ENCODE results near the gene ALOXE3.
A peak's percentile ranks its signal among the peaks of the same experiment; 100 is the strongest.

The ALOXE3 gene

DNA sequence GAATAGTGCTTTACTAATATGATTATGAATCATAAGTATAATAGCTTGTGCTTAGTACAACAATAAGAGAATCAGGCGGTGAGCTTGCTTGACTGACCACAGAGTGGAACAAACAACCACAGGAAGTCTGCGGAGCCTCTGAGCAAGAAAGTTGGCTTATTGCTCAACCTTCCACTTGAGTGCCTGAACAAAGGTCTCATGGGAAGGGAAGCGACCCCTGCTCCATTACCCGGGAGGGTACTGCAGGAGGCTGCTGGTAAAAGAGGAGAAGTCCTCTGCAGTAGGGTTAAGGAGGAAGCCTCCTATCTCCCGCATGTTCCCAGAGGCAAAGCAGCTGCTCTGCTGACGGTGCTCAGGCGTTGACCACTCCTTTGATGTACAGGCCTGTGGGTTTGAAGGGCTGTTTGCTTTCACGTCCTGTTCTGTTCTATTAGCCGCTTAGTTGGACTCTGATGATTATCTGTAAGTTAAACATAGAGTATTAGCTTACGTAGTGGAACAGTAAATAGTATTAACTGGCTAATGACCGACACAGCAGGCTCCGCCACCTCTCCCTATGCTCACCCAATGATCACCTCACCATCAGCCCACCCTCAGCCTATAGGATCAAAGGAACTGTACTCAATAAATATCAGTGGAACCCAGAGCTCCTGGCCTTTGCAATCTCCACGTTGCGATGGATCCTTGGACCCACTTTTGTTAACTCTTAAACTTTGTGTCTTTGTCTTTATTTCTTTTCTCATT, 61.9 kb downstream of the ALOXE3 start:
- TF ChIP-seq, protein P1, sequence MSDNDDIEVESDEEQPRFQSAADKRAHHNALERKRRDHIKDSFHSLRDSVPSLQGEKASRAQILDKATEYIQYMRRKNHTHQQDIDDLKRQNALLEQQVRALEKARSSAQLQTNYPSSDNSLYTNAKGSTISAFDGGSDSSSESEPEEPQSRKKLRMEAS (IDR thresholded peaks at IDR 0.05), result no peak
- TF ChIP-seq CEBPB (IDR thresholded peaks at IDR 0.05), result peak; percentile 67; the same call in 1 of the 2 replicates

- TF ChIP-seq, protein P1 (IDR thresholded peaks at IDR 0.05), result no peak
- TF ChIP-seq EP300 (IDR thresholded peaks at IDR 0.05; ENCODE audit: borderline replicate concordance) (no peak), FOXM1 (IDR thresholded peaks at IDR 0.05; ENCODE audit: borderline replicate concordance, low read depth) (no peak), ZBTB7A (IDR thresholded peaks at IDR 0.05; ENCODE audit: low read depth) (no peak), TAF1 (IDR thresholded peaks at IDR 0.05; ENCODE audit: low read depth) (no peak), YY1 (IDR thresholded peaks at IDR 0.05; ENCODE audit: low read depth) (no peak)
Measured at GRCh38 chr17:8055851-8056231, 62.5 kb downstream of the ALOXE3 start.

GRCh38 chr17:8053600-8053999, 64.7 kb downstream of the ALOXE3 start:
- no peak for TF ChIP-seq CEBPB (IDR thresholded peaks at IDR 0.05)
- no peak for TF ChIP-seq REST (IDR thresholded peaks at IDR 0.05; ENCODE audit: low read depth)
- no peak for TF ChIP-seq TEAD4 (IDR thresholded peaks at IDR 0.05)
- TF ChIP-seq RAD21 (IDR thresholded peaks at IDR 0.05; ENCODE audit: low read depth), result no peak
- TF ChIP-seq, protein P1 (IDR thresholded peaks at IDR 0.05), result no peak
- no peak for TF ChIP-seq NFIC (IDR thresholded peaks at IDR 0.05)

- TF ChIP-seq FOXM1 (IDR thresholded peaks at IDR 0.05; ENCODE audit: borderline replicate concordance, low read depth) (no peak), TCF12 (IDR thresholded peaks at IDR 0.05; ENCODE audit: low read depth) (no peak), CEBPB (IDR thresholded peaks at IDR 0.05) (no peak), YY1 (IDR thresholded peaks at IDR 0.05; ENCODE audit: low read depth) (no peak), TAF1 (IDR thresholded peaks at IDR 0.05; ENCODE audit: low read depth) (no peak), REST (IDR thresholded peaks at IDR 0.05; ENCODE audit: low read depth) (no peak), TEAD4 (IDR thresholded peaks at IDR 0.05) (no peak), EP300 (IDR thresholded peaks at IDR 0.05; ENCODE audit: borderline replicate concordance) (no peak), NFIC (IDR thresholded peaks at IDR 0.05) (no peak), ZBTB7A (IDR thresholded peaks at IDR 0.05; ENCODE audit: low read depth) (no peak), RAD21 (IDR thresholded peaks at IDR 0.05; ENCODE audit: low read depth) (no peak), EGR1 (IDR thresholded peaks at IDR 0.05) (no peak), CREB1 (IDR thresholded peaks at IDR 0.05; ENCODE audit: low read depth) (no peak)
- TF ChIP-seq, protein P2, sequence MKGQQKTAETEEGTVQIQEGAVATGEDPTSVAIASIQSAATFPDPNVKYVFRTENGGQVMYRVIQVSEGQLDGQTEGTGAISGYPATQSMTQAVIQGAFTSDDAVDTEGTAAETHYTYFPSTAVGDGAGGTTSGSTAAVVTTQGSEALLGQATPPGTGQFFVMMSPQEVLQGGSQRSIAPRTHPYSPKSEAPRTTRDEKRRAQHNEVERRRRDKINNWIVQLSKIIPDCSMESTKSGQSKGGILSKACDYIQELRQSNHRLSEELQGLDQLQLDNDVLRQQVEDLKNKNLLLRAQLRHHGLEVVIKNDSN (IDR thresholded peaks at IDR 0.05), result no peak
- TF ChIP-seq, protein P1 (IDR thresholded peaks at IDR 0.05), result no peak
Measured at GRCh38 chr17:8052256-8053252, 65.8 kb downstream of the ALOXE3 start.

GRCh38 chr17:8051831-8052230, 66.5 kb downstream of the ALOXE3 start:
- no peak for TF ChIP-seq TCF12 (IDR thresholded peaks at IDR 0.05; ENCODE audit: low read depth)
- TF ChIP-seq YY1 (IDR thresholded peaks at IDR 0.05; ENCODE audit: low read depth), result no peak
- TF ChIP-seq EGR1 (IDR thresholded peaks at IDR 0.05), result no peak
- TF ChIP-seq CREB1 (IDR thresholded peaks at IDR 0.05; ENCODE audit: low read depth), result no peak
- TF ChIP-seq CEBPB (IDR thresholded peaks at IDR 0.05), result no peak
- TF ChIP-seq, protein P1 (IDR thresholded peaks at IDR 0.05), result no peak
- no peak for TF ChIP-seq NFIC (IDR thresholded peaks at IDR 0.05)
- no peak for TF ChIP-seq TEAD4 (IDR thresholded peaks at IDR 0.05)
- TF ChIP-seq, protein P2 (IDR thresholded peaks at IDR 0.05), result no peak
